HTR-8/SVneo (cell line): ENCODE results near the gene BMP8B.
A peak's percentile ranks its signal among the peaks of the same experiment; 100 is the strongest.

Source experiments
- DNase-seq: peaks from one replicate; pipeline ENCODE4 v3.0.0; 2011; ENCODE audit warnings: low spot score, mixed read lengths; ENCODE audit not compliant: insufficient read length
- FAIRE-seq: peaks from 2 replicates; lab custom pipeline; 2011; peaks lifted over from hg19 to GRCh38; lab: Jason Lieb, UNC

BMP8B gene

DNA sequence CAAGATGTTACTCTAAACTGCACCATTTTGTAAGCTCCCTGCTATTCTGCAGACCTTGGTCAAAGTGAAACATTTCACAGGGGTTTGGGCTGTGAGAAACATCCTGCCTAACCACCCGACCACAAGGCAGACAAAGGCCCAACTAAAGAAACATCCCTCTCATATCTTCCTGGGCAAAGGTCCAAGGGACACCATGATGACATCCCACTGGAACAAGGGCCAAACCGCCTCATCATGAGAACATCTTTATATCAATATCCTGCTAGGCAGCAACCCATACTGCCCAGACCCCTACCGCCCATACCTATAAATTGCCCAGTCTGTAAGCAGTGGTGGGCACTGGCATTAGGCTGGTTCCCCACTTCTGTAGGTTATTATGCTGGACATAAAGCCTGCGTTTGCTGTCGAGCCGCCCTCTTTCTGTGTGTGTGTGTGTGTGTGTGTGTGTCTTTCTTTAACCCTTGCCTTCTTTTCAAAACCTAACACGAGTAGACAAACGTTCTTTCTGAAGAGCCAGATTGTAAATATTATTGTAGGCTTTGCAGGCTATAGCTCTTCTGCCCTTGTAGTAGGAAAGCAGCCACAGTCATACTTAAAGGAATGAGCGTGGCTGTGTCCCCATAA lies 51.0 kb downstream of the BMP8B start:
- DNase-seq (no peak), FAIRE-seq (no peak)

DNA sequence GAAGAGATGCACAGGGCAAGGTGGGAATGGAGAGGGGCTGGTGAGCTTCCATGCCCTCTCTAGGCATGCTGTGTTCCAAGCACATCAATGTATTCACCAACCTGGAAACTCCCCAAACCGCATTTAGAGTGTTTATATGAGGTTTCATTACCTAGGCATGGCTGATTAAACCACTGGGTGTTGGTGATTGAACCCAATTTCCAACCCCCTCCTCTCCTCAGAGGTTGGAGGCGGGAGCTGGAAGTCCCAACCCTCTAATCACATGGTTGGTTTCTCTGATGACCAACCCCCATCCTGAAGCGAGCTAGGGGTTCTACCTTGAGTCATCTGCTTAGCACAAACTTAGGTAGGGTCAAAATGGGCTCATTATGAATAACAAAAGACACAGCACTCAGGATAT lies 52.9 kb downstream of the BMP8B start:
- no peak for FAIRE-seq
- DNase-seq: no peak

DNA sequence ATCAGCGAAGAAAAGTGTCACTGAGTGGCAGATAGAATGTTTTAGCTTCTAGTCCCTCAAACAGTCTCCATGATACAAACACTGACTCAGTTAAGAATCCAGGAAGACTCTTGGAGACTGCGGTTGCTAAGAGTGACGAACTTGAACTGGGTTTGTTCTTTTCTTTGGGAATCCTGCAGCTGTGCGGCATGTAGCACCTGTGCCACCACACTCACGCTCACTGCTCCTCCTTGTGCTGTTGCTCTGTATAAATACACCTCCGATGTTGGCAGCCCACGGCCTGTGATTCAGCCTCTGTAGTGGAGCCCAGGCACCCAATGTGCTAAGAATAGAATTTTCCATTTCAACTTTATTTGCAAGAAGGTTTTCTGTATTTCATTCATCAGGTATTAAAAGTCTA lies 55.5 kb downstream of the BMP8B start:
- FAIRE-seq (no peak), DNase-seq (no peak)

DNA sequence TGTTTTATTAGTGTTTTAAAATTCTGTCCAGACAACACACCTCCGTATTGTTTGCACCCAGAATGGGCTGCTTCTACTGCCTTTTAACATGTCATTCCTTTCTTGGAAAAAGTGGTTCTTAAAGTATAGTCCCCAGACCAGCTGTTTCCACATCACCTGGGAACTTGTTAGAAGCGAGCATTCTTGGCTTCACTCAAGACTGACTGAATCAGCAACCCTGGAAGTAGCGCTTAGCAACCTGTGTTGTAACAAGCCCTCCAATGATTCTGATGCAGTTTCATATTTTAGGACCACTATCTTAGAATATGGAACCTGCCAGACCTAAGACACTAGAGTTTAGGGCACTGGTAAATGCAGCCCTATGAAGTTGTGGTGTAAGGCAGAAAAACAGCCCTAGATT lies 55.9 kb downstream of the BMP8B start:
- FAIRE-seq (no peak), DNase-seq (no peak)

DNA sequence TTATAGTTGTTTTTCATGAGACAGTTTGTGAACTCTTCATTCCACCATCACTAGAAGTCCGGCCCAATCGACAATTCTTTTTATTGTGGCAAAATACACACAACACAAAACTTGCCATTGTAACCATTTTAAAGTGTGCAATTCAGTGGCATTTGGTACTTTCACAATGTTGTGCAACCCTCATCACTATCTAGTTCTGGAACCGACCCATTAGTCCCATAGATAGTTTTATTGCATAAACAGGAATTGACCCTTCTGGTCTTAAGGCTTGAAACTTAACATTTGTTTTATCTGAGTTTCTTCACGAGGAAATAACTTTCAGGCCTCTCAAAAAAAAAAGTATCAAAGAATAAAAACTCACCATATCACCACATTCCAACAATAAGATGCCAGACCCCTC lies 58.8 kb downstream of the BMP8B start:
- DNase-seq: no peak
- no peak for FAIRE-seq

DNA sequence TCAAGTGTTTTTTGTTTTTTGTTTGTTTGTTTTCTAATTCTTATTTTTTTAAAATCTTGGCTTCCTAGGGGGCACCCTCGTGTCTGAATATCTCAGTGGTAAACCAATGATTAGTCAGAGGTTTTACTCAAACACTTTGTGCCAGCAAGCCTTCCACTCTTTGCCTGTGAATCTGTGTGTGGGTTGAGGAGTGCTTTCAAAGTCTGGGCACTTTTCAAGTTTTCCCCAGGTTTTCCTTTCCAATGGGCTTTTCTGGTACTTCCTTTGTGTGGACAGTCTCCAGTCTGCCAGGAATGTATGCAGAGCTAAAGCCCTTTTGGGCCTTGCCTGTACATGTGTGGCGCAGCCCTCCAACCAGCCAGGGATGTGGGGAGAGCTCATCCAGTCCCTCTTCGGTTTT lies 59.6 kb downstream of the BMP8B start:
- DNase-seq: peak; percentile 8
- no peak for FAIRE-seq

DNA sequence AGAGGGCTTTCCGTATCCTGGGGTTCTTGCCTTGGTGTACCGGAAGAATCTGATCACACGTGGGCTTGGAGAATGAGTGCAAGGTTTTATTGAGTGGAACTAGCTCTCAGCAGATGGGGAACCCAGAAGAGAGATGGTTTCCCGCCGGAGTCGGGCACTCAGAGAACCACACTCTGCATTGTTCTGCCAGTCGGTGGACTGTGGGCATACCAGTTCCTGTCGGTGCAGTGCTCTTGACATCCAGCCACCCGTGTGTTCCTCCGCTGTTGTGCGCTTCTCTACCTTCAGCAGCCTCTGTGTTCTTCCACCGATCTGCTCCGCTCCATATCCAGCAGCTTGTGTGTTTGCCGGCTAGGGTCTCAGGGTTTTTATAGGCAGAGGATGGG lies 60.7 kb downstream of the BMP8B start:
- FAIRE-seq (no peak), DNase-seq (no peak)

DNA sequence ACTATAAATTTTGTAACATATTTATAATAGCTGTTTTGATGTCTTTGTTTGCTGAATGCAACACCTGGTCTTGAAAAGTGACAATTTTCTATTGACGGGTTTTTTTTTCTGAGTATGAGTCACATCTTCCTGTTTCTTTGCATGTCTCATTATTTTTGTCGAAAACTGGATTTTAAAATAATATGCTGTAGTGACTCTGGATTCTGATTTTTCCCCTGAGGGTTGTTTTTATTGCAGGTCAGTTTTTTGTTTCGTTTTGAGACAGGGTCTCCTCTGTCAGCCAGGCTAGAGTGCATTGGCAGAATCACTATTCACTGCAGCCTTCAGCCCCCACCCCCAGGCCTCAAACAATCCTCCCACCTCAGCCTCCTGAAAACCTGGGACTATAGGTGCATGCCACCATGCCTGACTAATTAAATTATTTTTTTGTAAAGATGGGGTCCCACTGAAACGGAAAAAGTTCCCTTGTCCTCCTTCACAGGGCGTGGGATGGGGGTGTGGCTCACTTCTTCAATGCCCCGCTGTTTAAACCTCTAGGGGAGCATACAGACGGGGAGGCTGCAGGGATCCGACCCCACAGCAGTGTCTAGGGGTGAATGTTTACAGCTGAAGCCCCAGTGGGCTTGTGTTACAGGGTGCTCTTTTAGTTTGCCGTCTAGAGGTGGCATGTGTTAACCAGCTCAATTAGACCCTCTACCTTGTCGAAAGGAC lies 61.3 kb downstream of the BMP8B start:
- no peak for DNase-seq
- no peak for FAIRE-seq

DNA sequence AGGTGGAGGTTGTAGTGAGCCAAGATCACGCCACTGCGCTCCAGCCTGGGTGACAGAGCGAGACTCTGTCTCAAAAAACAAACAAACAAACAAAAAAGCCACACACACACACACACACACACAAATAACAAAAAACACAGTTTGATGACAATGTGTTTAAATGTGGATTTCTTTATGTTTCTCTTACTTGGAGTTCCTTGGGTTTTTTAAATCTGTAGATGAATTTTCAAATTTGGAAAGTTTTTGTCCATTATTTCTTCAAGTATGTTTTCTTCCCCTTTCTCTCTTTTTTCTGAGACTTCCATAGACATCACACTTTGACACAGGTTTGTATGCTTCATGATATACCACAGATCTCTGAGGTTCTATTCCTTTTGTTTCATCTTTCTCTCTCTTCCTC lies 62.1 kb downstream of the BMP8B start:
- FAIRE-seq (no peak), DNase-seq (no peak)

DNA sequence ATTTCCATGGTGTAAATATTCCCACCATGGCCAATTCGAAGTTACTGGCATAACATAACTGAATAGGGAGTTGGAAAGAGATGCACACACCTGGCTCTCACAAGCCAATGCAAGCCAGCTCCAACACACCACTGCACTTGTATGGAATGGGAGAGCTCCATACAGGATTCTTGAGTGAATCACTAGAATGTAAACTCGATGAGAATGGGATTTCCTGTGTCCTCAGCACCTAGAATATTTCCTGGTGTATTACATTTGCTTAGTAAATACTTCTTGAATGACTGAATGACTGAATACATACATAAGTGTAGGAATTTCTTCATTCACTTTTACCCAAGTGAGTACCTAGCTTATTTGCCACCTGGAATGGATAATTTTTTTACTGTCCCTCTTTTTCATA lies 66.2 kb downstream of the BMP8B start:
- FAIRE-seq (no peak), DNase-seq (no peak)

DNA sequence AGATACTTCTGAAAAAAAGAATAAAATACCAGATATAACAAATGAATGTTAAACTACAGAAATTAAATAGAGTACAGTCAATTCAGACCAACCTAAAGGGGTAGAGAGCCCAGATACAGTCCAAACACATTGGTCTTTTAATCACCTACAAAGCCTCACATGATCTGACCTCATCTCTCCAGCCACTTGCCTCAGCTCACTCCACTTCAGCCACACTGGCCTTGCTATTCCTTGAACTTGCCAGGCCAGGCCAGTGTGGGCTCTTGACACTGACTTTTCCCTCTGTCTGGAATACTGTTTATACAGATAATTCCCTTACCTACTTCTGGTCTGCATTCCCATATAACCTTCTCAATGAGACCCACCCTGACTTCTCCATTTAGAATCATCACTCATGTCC lies 67.0 kb downstream of the BMP8B start:
- DNase-seq: no peak
- FAIRE-seq: no peak

DNA sequence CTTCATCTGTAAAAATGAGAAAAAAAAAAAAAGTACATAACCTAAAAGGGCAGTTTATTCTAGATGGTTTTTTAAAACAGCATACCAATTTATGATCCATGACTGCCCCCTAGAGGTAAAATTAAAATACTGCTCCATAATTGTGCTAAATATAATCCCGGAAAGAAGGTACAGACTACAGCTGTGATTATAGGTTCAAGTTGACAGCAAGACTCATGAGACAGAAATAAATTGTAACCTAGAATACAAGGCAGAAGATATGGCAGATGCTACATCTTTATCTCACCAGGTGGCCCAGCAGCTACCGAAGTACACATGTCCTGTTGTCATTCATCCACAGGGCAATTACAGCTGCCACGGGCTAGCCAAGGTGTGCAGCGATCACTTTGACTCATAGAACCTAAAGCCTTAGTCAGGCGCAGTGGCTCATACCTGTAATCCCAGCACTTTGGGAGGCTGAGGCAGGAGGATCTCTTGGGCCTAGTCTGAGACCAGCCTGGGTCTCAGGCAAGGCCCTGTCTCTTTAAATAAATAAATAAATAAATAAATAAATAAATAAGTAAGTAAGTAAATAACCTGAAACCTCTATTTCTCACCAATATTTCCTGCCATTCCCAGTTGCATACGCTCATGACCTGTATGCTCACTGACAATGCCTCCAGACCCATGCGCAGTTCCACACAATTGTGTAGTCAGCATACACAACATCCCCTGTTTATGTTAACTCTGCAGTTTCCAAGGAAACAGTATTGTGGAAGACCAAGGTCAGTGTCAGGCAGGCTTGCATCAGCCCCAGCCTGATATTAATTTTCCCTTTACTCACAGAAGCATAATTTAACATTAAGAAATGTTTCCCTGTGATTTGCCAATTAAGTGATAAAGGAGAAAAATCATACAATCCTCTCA lies 68.3 kb downstream of the BMP8B start:
- no peak for FAIRE-seq
- peak; percentile 38 for DNase-seq

DNA sequence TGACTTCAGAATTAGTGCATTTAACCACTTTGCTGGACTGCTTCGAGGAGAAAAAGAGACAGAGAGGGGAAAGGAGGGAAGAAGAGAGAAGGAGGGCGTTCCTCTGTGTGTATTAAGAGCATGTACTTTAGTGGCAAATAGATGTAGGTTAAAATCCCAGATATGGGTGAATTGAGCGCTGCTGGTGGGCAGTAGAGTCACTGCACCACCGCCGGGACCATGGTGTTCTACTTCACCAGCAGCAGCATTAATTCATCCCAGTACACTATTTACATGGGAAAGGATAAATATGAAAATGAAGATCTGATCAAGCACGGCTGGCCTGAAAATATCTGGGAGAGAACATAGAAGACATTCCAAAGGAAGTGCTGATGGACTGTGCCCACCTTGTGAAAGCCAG lies 70.9 kb downstream of the BMP8B start:
- no peak for FAIRE-seq
- no peak for DNase-seq

DNA sequence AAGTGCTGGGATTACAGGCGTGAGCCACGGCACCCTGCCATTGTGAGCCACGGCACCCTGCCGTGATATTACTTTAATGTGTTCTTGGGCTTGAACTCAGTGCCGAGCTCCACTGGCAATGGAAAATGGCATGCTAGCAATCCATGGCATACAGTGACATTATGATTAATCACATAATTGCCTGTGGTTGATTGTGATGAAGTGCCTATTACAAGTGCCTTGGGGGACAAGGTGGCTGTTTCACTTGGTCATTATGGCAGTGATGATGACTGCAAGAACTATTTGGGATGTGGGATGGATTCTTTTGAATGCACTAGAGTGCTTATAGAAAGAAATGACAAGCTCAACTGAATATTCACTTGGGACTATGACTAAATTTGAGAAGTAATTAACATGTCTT lies 75.1 kb downstream of the BMP8B start:
- no peak for DNase-seq
- FAIRE-seq: no peak

DNA sequence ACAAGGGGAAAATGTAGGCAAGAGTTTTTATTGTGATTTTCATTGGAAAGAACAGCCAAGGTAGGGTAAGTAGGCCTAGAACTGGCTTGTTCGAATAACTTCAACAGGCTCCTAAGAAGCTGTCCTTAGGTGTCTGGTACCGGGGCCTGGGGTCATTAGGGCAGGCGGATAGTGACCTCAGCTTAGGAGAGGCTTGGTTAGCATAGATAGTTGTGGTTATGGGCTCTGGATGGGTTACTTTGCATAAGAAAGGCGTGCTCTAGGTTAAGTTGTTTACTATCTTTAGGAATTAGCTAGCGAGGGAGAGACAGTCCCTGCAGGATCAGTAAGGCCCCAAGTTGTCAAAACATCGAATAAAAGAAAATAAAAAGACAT lies 76.7 kb downstream of the BMP8B start:
- DNase-seq: no peak
- no peak for FAIRE-seq

DNA sequence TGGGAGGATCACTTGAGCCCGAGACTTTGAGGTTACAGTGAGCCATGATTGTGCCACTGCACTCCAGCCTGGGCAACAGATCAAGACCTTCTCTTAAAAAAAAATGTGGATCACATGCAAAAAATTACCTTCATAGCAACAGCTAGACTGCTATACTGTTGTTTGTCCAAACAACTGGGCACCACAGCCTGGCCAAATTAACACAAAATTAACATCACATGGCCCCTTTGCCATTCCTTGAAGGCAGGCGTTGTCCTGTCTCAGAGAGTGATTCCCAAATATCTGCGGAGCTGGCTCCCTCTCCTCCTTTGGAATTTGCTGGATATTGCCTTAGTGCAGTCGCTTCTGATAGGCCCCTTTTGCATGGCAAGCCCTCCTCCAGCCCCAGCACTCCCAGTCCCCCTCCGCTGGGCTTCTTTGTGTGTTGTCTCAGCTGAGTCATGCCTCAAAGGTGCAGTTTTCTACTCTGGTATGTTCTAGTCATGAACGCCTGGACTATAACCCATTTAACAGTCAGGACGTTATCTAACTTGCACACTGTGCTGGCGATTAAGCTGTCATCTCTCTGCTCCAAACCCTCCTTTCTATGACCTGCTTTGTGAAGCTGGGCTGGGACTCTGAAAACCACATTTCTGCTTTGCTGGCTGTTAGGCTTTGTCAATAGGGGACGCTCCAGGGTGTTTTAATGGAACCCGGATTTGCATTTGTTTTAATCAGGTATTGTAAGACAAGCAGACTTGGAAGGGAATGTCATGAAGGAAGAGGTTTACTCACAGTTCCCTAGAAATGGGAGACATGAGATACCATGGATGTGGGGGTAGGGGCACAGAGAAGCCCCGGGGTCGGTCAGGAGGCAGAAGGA lies 77.3 kb downstream of the BMP8B start:
- FAIRE-seq (no peak), DNase-seq (no peak)

DNA sequence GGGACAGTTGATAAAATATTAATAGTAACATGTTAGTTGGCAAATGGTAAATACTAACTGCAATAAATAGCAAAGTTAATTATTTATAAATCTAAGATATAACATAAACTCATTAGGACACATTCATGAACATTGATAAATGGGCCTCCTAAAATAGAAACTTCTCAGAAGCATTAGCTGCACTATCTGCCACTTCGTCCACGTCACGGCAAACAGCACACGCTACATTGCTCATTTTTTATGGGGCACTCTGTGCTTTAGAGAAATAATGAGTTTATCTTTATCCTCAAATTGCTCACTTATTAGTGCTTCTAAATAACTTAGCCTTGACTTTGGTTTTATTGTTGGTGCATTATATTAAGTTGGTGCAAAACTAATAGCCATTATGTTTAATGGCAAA lies 81.2 kb downstream of the BMP8B start:
- no peak for FAIRE-seq

More for the DNA sequence above, 81.2 kb downstream of the BMP8B start:
- DNase-seq: no peak
